GM21723 (cell line): ENCODE measurements around the gene MDFIC.
A peak's percentile ranks its signal among the peaks of the same experiment; 100 is the strongest.

Experiments
- ATAC-seq: cut with Tn5 transposase; IDR thresholded peaks from one replicate; pipeline ENCODE4 v1.9.1; 2021; ENCODE audit warnings: mild to moderate bottlenecking, moderate library complexity; ENCODE audit not compliant: unreplicated experiment

MDFIC gene

GRCh38 chr7:115032715-115033703 is 111.1 kb downstream of the MDFIC start:
- ATAC-seq = no peak

- peak; percentile 50 for ATAC-seq
Observed at GRCh38 chr7:115033917-115034459, 112.1 kb downstream of the MDFIC start.

- no peak for ATAC-seq
Observed at GRCh38 chr7:115034515-115034914, 112.6 kb downstream of the MDFIC start.

GRCh38 chr7:115037128-115037802 is 115.4 kb downstream of the MDFIC start:
- peak; percentile 67 for ATAC-seq

GRCh38 chr7:115038158-115038557 is 116.3 kb downstream of the MDFIC start:
- no peak for ATAC-seq

- ATAC-seq = no peak
Observed at GRCh38 chr7:115040057-115040456, 118.2 kb downstream of the MDFIC start.

- ATAC-seq = no peak
Observed at GRCh38 chr7:115040495-115040894, 118.6 kb downstream of the MDFIC start.

- no peak for ATAC-seq
Observed at GRCh38 chr7:115042596-115042995, 120.7 kb downstream of the MDFIC start.

- ATAC-seq = no peak
Observed at GRCh38 chr7:115043605-115044004, 121.7 kb downstream of the MDFIC start.

GRCh38 chr7:115044224-115044623 is 122.3 kb downstream of the MDFIC start:
- ATAC-seq = no peak

GRCh38 chr7:115047958-115048720 is 126.2 kb downstream of the MDFIC start:
- ATAC-seq = no peak

GRCh38 chr7:115052706-115053105 is 130.8 kb downstream of the MDFIC start:
- ATAC-seq = no peak

- no peak for ATAC-seq
Observed at GRCh38 chr7:115054478-115055065, 132.7 kb downstream of the MDFIC start.

GRCh38 chr7:115056019-115056418 is 134.1 kb downstream of the MDFIC start:
- ATAC-seq = no peak

- no peak for ATAC-seq
Observed at GRCh38 chr7:115058726-115059125, 136.8 kb downstream of the MDFIC start.

- ATAC-seq = no peak
Observed at GRCh38 chr7:115059321-115059720, 137.4 kb downstream of the MDFIC start.

- peak; percentile 76 for ATAC-seq
Observed at GRCh38 chr7:115060095-115060870, 138.4 kb downstream of the MDFIC start.

- ATAC-seq = peak; percentile 72
Observed at GRCh38 chr7:115066050-115066449, 144.2 kb downstream of the MDFIC start.

- ATAC-seq = no peak
Observed at GRCh38 chr7:115066634-115067033, 144.7 kb downstream of the MDFIC start.

- ATAC-seq = no peak
Observed at GRCh38 chr7:115068220-115068619, 146.3 kb downstream of the MDFIC start.
